Peyer's patch (tissue), 4 donors: Measurements from ENCODE around the gene PDIA5. TPM values are rescaled to one million over a fixed set of nuclear protein-coding genes. Genes with fewer than 3 reads are reported as not detected.

Experiments used
- DNase-seq, 3 donors: peaks; one replicate each; pipeline ENCODE4 v3.0.0-alpha.2; 2017 to 2019
- H3K27ac ChIP-seq, 4 donors: fragments of 200-600 bp; sonication (generic); one replicate each; pipeline ENCODE4 v1.5.1; 2016 to 2019
- H3K27me3 ChIP-seq, 2 donors: fragments of 200-600 bp; sonication (generic); one replicate each; pipeline ENCODE4 v1.5.1; 2019
- H3K36me3 ChIP-seq, 3 donors: fragments of 200-600 bp; sonication (generic); one replicate each; pipeline ENCODE4 v1.5.1; 2016 to 2019
- H3K4me1 ChIP-seq, 4 donors: fragments of 200-600 bp; sonication (generic); one replicate each; pipeline ENCODE4 v1.5.1; 2016 to 2019
- H3K4me3 ChIP-seq, 4 donors: fragments of 200-600 bp; sonication (generic); 1 replicate in 3 of 4; 2 replicates in 1 of 4; pipeline ENCODE4 v1.5.1; 2016 to 2019; ENCODE audit warnings: mild to moderate bottlenecking in 1 of 4
- H3K9me3 ChIP-seq, 4 donors: fragments of 200-600 bp; sonication (generic); one replicate each; pipeline ENCODE4 v1.5.1; 2016 to 2019; ENCODE audit warnings: mild to moderate bottlenecking in 1 of 4
- POLR2A ChIP-seq, 2 donors: fragments of 450-650 bp; IDR thresholded peaks; one replicate each; pipeline ENCODE4 v1.5.1; 2017; ENCODE audit warnings: antibody characterized with exemption in 2 of 2, mild to moderate bottlenecking in 2 of 2, moderate library complexity in 2 of 2
- total RNA-seq, 4 donors: library from RNA; depleted of rRNA; stranded (reverse); fragments of >200 nt; gene quantifications; one replicate each; pipeline ENCODE4 v1.1.0, GENCODE V29; 2016
- TF ChIP-seq, protein P1 (sequence below), 6 experiments: fragments of 450-650 bp in 4 of 6; fragments of 200-600 bp in 2 of 6; sonication (generic) in 1 of 6; IDR thresholded peaks; one replicate each; pipeline ENCODE4 v1.5.1; 2017 to 2019; ENCODE audit warnings: antibody characterized with exemption in 6 of 6, mild to moderate bottlenecking in 3 of 6, moderate library complexity in 1 of 6

The PDIA5 gene
- total RNA-seq, 4 donors from 2014 or later, result 13.7 to 63.5 (median 19.4) TPM

DNA sequence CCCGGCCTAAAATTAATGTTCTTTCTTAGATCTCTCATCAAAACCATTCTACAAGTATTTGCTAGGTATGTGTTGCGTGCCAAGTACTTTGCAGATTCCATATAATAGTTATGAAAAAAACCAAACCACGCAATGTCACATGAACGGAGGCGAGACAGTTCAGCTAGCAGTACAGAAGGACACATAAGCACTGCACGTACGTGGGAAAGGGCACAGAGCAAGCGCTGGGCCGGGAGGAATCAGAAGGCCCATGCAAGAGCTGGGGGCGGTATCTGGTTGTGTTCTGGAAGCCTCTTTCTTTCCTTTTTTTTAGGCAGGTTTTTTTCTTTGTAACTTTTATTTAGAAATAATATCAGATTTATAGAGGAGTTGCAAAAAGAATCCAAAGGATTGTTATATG, 11.3 kb downstream of the PDIA5 start:
- no peak for DNase-seq
- no peaks in the 10 kb centered on the region for H3K36me3 ChIP-seq
- H3K27me3 ChIP-seq, result no peaks in the 10 kb centered on the region
- H3K4me1 ChIP-seq, result peaks cover 0 to 6% (median 0%) of the 10 kb centered on the region in 4 donors
- H3K27ac ChIP-seq, result no peak overlapping the region
- TF ChIP-seq, protein P1, sequence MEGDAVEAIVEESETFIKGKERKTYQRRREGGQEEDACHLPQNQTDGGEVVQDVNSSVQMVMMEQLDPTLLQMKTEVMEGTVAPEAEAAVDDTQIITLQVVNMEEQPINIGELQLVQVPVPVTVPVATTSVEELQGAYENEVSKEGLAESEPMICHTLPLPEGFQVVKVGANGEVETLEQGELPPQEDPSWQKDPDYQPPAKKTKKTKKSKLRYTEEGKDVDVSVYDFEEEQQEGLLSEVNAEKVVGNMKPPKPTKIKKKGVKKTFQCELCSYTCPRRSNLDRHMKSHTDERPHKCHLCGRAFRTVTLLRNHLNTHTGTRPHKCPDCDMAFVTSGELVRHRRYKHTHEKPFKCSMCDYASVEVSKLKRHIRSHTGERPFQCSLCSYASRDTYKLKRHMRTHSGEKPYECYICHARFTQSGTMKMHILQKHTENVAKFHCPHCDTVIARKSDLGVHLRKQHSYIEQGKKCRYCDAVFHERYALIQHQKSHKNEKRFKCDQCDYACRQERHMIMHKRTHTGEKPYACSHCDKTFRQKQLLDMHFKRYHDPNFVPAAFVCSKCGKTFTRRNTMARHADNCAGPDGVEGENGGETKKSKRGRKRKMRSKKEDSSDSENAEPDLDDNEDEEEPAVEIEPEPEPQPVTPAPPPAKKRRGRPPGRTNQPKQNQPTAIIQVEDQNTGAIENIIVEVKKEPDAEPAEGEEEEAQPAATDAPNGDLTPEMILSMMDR (IDR thresholded peaks at IDR 0.05), result no peak
- TF ChIP-seq POLR2A (IDR thresholded peaks at IDR 0.05), result no peak
- H3K4me3 ChIP-seq, result no peak overlapping the region
- no peaks in the 10 kb centered on the region for H3K9me3 ChIP-seq

DNA sequence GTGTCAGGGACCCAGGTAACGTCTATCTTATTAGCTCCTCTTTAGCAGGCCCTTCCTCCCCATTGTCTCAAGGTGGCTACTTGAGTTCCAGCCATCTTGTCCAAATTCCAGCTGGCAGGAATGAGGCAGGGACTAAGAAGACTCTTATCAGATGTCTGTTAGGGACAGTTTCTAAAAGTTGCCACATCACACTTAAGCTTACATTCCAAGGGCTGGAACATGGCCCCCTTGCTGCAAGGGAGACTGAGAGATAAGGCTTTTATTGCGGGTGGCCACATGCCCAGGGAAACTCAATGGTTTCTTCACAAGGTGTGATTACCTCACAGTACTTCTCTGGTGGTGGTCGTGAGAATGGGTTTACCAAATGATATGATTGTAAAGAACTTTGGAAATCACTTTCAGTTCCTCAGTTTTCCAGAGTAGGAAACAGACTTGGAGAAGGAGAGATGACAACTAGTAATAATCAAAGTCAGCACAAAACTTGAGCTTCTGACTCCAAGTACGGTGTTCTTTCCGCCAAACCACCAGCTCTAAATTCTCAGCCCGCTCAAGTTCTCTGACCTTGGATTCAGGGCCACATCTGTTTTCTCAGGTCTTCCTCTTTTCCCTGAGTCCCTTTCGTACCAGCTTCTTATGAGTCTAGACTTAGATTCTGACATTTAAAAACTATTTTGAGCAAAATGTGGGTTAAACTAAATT, 14.2 kb downstream of the PDIA5 start:
- H3K27ac ChIP-seq, result peak overlapping the region in 1 of 4 donors; percentile 37
- H3K4me1 ChIP-seq, result peaks cover 0 to 33% (median 0%) of the 10 kb centered on the region in 4 donors
- no peaks in the 10 kb centered on the region for H3K27me3 ChIP-seq
- H3K36me3 ChIP-seq, result no peaks in the 10 kb centered on the region
- TF ChIP-seq, protein P1 (IDR thresholded peaks at IDR 0.05), result no peak
- no peak for TF ChIP-seq POLR2A (IDR thresholded peaks at IDR 0.05)
- no peak for DNase-seq
- H3K9me3 ChIP-seq, result no peaks in the 10 kb centered on the region
- H3K4me3 ChIP-seq, result no peak overlapping the region

DNA sequence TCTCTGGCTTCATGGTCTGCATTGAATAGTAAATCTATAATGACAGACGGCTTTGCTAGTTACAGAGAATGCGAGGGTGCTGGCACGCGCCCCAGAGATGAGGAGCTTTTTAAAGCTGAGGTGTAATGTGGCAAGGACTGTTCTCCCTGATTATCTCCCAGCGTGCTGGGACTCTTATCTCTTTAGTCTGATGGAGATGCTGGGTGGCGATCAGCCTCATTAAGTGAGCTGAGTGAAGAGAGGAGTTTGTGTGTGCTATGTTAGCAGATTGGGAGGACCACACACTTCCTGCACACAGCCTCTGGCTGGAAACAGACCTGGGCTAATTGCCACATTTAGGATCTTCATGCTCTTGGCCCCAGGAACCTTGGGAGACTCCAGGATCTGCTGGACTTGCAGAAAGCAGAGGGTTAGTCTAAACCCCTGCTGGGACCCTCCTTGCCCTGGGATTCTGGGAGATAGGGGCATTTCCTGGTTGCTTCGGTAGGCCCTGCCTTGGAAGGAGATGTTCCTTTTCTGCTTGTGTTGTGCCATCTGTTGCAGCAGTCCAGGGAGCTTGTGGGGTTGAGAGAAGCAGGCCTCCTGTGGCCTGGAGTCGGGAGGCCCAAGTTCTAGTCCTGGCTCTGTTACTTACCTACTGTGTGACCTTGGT, 15.0 kb downstream of the PDIA5 start:
- Histone ChIP-seq H3K27ac (peak overlapping the region in 1 of 4 donors; percentile 37), H3K36me3 (no peaks in the 10 kb centered on the region), H3K9me3 (no peaks in the 10 kb centered on the region), H3K4me1 (peaks cover 0 to 29% (median 0%) of the 10 kb centered on the region in 4 donors), H3K4me3 (no peak overlapping the region), H3K27me3 (no peaks in the 10 kb centered on the region)
- no peak for DNase-seq
- TF ChIP-seq POLR2A (IDR thresholded peaks at IDR 0.05), result no peak
- TF ChIP-seq, protein P1 (IDR thresholded peaks at IDR 0.05), result no peak

DNA sequence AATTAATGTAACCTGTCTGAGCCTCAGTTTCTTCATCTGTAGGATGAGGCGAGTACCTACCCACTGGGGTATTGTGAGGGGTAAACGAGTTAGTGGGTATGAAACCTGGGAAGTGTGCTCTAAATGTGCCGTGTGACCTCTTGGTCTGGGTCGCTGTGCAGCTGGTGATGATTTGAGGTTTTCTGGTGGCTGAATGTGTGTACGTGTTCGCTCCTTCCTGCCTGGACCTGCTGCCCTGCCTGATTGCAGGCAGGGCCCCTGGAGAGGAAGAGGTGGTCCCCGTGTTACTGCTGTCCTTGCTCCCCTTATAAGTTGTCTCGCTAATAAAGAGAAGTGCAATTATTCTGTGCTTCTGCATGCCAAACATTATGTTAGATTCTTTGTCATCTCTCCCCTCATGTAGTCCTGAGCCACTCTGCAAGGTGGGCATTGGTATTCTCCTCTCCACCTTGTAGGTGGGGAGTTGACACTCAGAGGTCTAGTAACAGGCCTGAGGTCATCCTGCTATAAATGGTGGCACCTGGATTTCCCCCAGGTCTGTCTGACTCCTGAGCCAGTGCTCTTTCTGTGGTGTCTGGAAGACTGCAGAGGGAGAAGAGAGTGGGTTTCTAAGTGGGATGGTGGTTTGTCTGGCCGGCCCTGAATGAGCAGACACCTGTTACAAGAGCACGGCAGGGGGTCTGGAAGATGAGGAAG, 15.7 kb downstream of the PDIA5 start:
- Histone ChIP-seq H3K9me3 (no peaks in the 10 kb centered on the region), H3K27ac (peak overlapping the region in 3 of 4 donors; percentile 1 to 37 (median 9)), H3K4me1 (peaks cover 0 to 29% (median 0%) of the 10 kb centered on the region in 4 donors), H3K4me3 (no peak overlapping the region), H3K36me3 (no peaks in the 10 kb centered on the region), H3K27me3 (no peaks in the 10 kb centered on the region)
- no peak for TF ChIP-seq POLR2A (IDR thresholded peaks at IDR 0.05)
- TF ChIP-seq, protein P1 (IDR thresholded peaks at IDR 0.05), result no peak
- DNase-seq, result no peak

DNA sequence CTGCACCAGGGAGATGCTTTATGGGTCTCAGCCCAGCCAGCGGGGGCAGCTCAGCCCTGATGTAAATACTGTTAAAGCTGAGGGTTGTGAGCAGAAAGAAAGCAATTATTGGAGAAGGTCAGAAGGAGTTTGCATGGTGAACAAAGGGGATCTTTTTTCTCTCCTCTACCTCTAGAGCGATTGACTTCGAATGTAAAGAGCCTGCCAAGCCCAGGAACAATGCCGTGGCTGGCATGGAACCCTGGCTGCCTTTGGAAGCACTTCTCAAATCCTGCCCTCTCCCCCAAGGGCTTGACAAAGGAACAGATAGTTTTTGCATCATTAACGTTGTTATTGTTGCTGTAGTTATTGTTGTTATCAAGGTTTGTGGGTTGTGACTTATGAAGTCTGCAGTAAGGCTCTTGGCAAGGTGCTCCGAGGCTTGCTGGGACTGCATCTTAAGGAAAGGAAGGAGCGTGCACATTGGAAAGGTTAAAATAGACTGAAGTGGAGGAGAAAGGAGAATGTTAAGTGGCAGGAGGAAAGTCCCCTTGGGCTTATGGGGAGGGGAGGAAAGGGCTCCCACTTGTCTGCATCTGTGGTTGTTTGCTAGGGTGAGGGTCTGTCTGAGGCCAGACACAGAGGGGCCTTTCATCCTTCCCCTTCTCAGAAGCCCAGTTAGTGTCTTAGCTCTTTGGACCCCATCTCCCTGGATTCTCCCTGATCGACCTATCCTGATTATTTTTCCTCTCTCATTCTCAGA, 16.7 kb downstream of the PDIA5 start:
- H3K27ac ChIP-seq, result peak overlapping the region in 3 of 4 donors; percentile 1 to 9 (median 7)
- no peaks in the 10 kb centered on the region for H3K27me3 ChIP-seq
- H3K4me1 ChIP-seq, result peaks cover 0 to 29% (median 0%) of the 10 kb centered on the region in 4 donors
- H3K9me3 ChIP-seq, result no peaks in the 10 kb centered on the region
- H3K4me3 ChIP-seq, result no peak overlapping the region
- no peaks in the 10 kb centered on the region for H3K36me3 ChIP-seq
- no peak for DNase-seq
- TF ChIP-seq POLR2A (IDR thresholded peaks at IDR 0.05), result no peak
- TF ChIP-seq, protein P1 (IDR thresholded peaks at IDR 0.05), result no peak
